HEK293 (cell line): Measurements from ENCODE around the gene VPS13D.

Source experiments
- CTCF ChIA-PET: fragments of 350-600 bp; formaldehyde crosslinking; extraction: SDS; loops from one replicate; lab custom pipeline; 2021; ENCODE audit warnings: antibody characterized with exemption; lab: Yijun Ruan, JAX
- POLR2A ChIA-PET: fragments of 300-600 bp; formaldehyde crosslinking; extraction: SDS; loops from one replicate; lab custom pipeline; 2020; ENCODE audit warnings: antibody characterized with exemption, inconsistent platforms; lab: Yijun Ruan, JAX
- H3K27ac ChIP-seq: fragments of 200-500 bp; sonication (Bioruptor generic); 2 replicates; pipeline ENCODE4 v1.5.1; 2014; ENCODE audit warnings: low read depth, low read length, control low read depth, inconsistent platforms; ENCODE audit errors: extremely low read depth
- H3K36me3 ChIP-seq, 2 experiments: fragments of 200-500 bp in 1 of 2; sonication (Bioruptor generic) in 1 of 2; 1 replicate in 1 of 2; 2 replicates in 1 of 2; pipeline ENCODE4 v1.5.1; 2014 to 2017; ENCODE audit warnings: inconsistent platforms in 2 of 2, low read length in 2 of 2; ENCODE audit not compliant: control insufficient read depth in 2 of 2, insufficient read depth in 1 of 2
- H3K4me1 ChIP-seq: fragments of 200-500 bp; sonication (Bioruptor generic); 2 replicates; pipeline ENCODE4 v1.5.1; 2014; ENCODE audit warnings: mild to moderate bottlenecking, low read length, inconsistent platforms; ENCODE audit not compliant: control insufficient read depth, insufficient read depth
- H3K4me3 ChIP-seq: 2 replicates; pipeline ENCODE4 v1.5.1; 2011; ENCODE audit warnings: low read depth, mild to moderate bottlenecking, control low read depth, low read length, moderate library complexity
- H3K9me3 ChIP-seq: fragments of 200-500 bp; sonication (Bioruptor generic); 2 replicates; pipeline ENCODE4 v1.5.1; 2014; ENCODE audit warnings: low read depth, low read length, inconsistent platforms; ENCODE audit not compliant: control insufficient read depth, insufficient read depth
- BCL11A ChIP-seq: fragments of 450-650 bp; formaldehyde crosslinking; IDR thresholded peaks from 2 replicates; pipeline ENCODE4 v1.5.1; 2016; ENCODE audit warnings: low read depth, missing biosample characterization, missing genetic modification characterization
- GLIS2 ChIP-seq: fragments of 450-650 bp; formaldehyde crosslinking; IDR thresholded peaks from 2 replicates; pipeline ENCODE4 v1.5.1; 2016; ENCODE audit warnings: missing biosample characterization, missing genetic modification characterization
- KLF16 ChIP-seq: fragments of 450-650 bp; formaldehyde crosslinking; IDR thresholded peaks from 2 replicates; pipeline ENCODE4 v1.5.1; 2017; ENCODE audit warnings: missing biosample characterization, missing genetic modification characterization
- KLF9 ChIP-seq: fragments of 450-650 bp; formaldehyde crosslinking; IDR thresholded peaks from 2 replicates; pipeline ENCODE4 v1.5.1; 2016; ENCODE audit warnings: missing biosample characterization, missing genetic modification characterization, low read depth
- RBAK ChIP-seq: fragments of 450-650 bp; formaldehyde crosslinking; IDR thresholded peaks from 2 replicates; pipeline ENCODE4 v1.5.1; 2016; ENCODE audit warnings: missing biosample characterization, missing genetic modification characterization
- TRIM28 ChIP-seq: IDR thresholded peaks from 2 replicates; pipeline ENCODE4 v1.6.1; 2011; ENCODE audit warnings: low read length, control low read depth, borderline replicate concordance
- WT1 ChIP-seq: fragments of 450-650 bp; formaldehyde crosslinking; IDR thresholded peaks from 2 replicates; pipeline ENCODE4 v1.5.1; 2016; ENCODE audit warnings: missing biosample characterization, missing genetic modification characterization
- YY1 ChIP-seq: fragments of 450-650 bp; formaldehyde crosslinking; IDR thresholded peaks from 2 replicates; pipeline ENCODE4 v1.5.1; 2018; ENCODE audit warnings: missing biosample characterization, missing genetic modification characterization
- ZIC2 ChIP-seq: fragments of 450-650 bp; formaldehyde crosslinking; IDR thresholded peaks from 2 replicates; pipeline ENCODE4 v1.5.1; 2016; ENCODE audit warnings: missing biosample characterization, missing genetic modification characterization
- ZNF16 ChIP-seq: fragments of 450-650 bp; formaldehyde crosslinking; IDR thresholded peaks from 2 replicates; pipeline ENCODE4 v1.5.1; 2016; ENCODE audit warnings: low read depth, missing biosample characterization, missing genetic modification characterization
- ZNF184 ChIP-seq: fragments of 450-650 bp; IDR thresholded peaks from 2 replicates; pipeline ENCODE4 v1.5.1; 2018; ENCODE audit warnings: missing biosample characterization, mild to moderate bottlenecking, missing genetic modification characterization
- ZNF214 ChIP-seq: fragments of 450-650 bp; formaldehyde crosslinking; IDR thresholded peaks from 2 replicates; pipeline ENCODE4 v1.5.1; 2017; ENCODE audit warnings: missing biosample characterization, mild to moderate bottlenecking, missing genetic modification characterization, borderline replicate concordance
- ZNF223 ChIP-seq: fragments of 450-650 bp; formaldehyde crosslinking; IDR thresholded peaks from 2 replicates; pipeline ENCODE4 v1.5.1; 2016; ENCODE audit warnings: missing biosample characterization, missing genetic modification characterization
- ZNF239 ChIP-seq: fragments of 450-650 bp; formaldehyde crosslinking; IDR thresholded peaks from 2 replicates; pipeline ENCODE4 v1.5.1; 2016; ENCODE audit warnings: missing biosample characterization, missing genetic modification characterization
- ZNF24 ChIP-seq: fragments of 450-650 bp; formaldehyde crosslinking; IDR thresholded peaks from 2 replicates; pipeline ENCODE4 v1.5.1; 2016; ENCODE audit warnings: missing biosample characterization, missing genetic modification characterization
- ZNF544 ChIP-seq: fragments of 450-650 bp; formaldehyde crosslinking; IDR thresholded peaks from 2 replicates; pipeline ENCODE4 v1.5.0; 2017; ENCODE audit warnings: missing biosample characterization, missing genetic modification characterization
- ZNF600 ChIP-seq: fragments of 450-650 bp; formaldehyde crosslinking; IDR thresholded peaks from 2 replicates; pipeline ENCODE4 v1.5.1; 2016; ENCODE audit warnings: missing biosample characterization, missing genetic modification characterization
- ZNF624 ChIP-seq: fragments of 450-650 bp; formaldehyde crosslinking; IDR thresholded peaks from 2 replicates; pipeline ENCODE4 v1.5.1; 2017; ENCODE audit warnings: missing biosample characterization, missing genetic modification characterization
- ZNF639 ChIP-seq: fragments of 450-650 bp; formaldehyde crosslinking; IDR thresholded peaks from 2 replicates; pipeline ENCODE4 v1.5.1; 2016; ENCODE audit warnings: missing biosample characterization, missing genetic modification characterization
- ZNF660 ChIP-seq: fragments of 450-650 bp; IDR thresholded peaks from 2 replicates; pipeline ENCODE4 v1.5.1; 2018; ENCODE audit warnings: missing biosample characterization, mild to moderate bottlenecking, missing genetic modification characterization
- ZNF768 ChIP-seq: fragments of 450-650 bp; formaldehyde crosslinking; IDR thresholded peaks from 2 replicates; pipeline ENCODE4 v1.5.1; 2018; ENCODE audit warnings: missing biosample characterization, mild to moderate bottlenecking, missing genetic modification characterization
- ZNF785 ChIP-seq: fragments of 450-650 bp; formaldehyde crosslinking; IDR thresholded peaks from 2 replicates; pipeline ENCODE4 v1.5.1; 2016; ENCODE audit warnings: missing biosample characterization, missing genetic modification characterization
- ZSCAN16 ChIP-seq: fragments of 450-650 bp; formaldehyde crosslinking; IDR thresholded peaks from 2 replicates; pipeline ENCODE4 v1.5.1; 2016; ENCODE audit warnings: missing biosample characterization, missing genetic modification characterization
- ZSCAN18 ChIP-seq: fragments of 450-650 bp; formaldehyde crosslinking; IDR thresholded peaks from 2 replicates; pipeline ENCODE4 v1.5.1; 2016; ENCODE audit warnings: missing biosample characterization, missing genetic modification characterization
- ZSCAN30 ChIP-seq: fragments of 450-650 bp; IDR thresholded peaks from 2 replicates; pipeline ENCODE4 v1.5.1; 2018; ENCODE audit warnings: missing biosample characterization, mild to moderate bottlenecking, missing genetic modification characterization, moderate library complexity
- TF ChIP-seq, protein P1 (sequence below): fragments of 450-650 bp; formaldehyde crosslinking; IDR thresholded peaks from 2 replicates; pipeline ENCODE4 v1.5.1; 2016; ENCODE audit warnings: missing biosample characterization, missing genetic modification characterization
- TF ChIP-seq, protein P2 (sequence below): fragments of 450-650 bp; formaldehyde crosslinking; optimal IDR thresholded peaks from 2 replicates; pipeline ENCODE3; 2016; ENCODE audit warnings: missing biosample characterization, mild to moderate bottlenecking, missing genetic modification characterization
- TF ChIP-seq, protein P3 (sequence below): fragments of 450-650 bp; formaldehyde crosslinking; IDR thresholded peaks from 2 replicates; pipeline ENCODE4 v1.5.1; 2016; ENCODE audit warnings: missing biosample characterization, missing genetic modification characterization

Gene VPS13D

GRCh38 chr1:12296016-12296415 lies 66.2 kb downstream of the VPS13D start:
- Histone ChIP-seq H3K9me3 (no peaks in the 10 kb centered on the region), H3K27ac (no peak overlapping the region), H3K4me3 (no peak overlapping the region), H3K36me3 (peaks cover 14 to 56% of the 10 kb centered on the region in 2 experiments), H3K4me1 (no peaks in the 10 kb centered on the region)
- POLR2A ChIA-PET: no interaction called here
- TF ChIP-seq ZNF600 (tag by site-specific recombination) (no peak), KLF16 (tag by site-specific recombination) (no peak), BCL11A (tag by site-specific recombination) (no peak), ZSCAN16 (tag by site-specific recombination) (no peak), ZIC2 (no peak), ZNF184 (tag by site-specific recombination) (no peak), ZNF660 (tag by site-specific recombination) (no peak), TRIM28 (no peak), ZNF24 (tag by site-specific recombination) (no peak), RBAK (tag by site-specific recombination) (no peak)
- TF ChIP-seq, all 188 proteins: peak for 0
- CTCF ChIA-PET: interaction anchor here (0.6 to 1.4 kb wide), 4 partner anchors 23 to 363 kb away, joined by 3 to 6 read pairs (median 4); no protein-coding TSS in a partner anchor

DNA sequence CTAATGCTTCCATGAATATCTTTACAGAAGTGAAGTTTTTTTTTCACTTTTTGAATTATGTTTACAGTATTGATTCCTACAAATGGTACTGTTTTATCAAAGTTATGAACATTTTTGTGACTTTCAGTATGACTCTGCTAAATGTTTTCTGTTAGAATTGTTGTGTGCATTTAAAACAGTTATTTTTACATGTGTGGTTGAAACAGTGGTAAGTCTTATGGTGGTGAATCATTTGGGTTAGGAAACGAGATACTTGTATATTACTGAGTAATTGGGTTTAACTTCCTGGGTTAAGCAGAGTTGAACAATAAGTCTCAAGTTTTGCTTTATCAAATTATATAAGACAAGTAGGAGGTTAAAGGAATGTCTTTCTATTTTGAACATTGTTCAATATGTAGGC lies 66.8 kb downstream of the VPS13D start:
- Histone ChIP-seq H3K4me3 (no peak overlapping the region), H3K36me3 (peaks cover 14 to 57% of the 10 kb centered on the region in 2 experiments), H3K27ac (no peak overlapping the region), H3K9me3 (no peaks in the 10 kb centered on the region), H3K4me1 (no peaks in the 10 kb centered on the region)
- TF ChIP-seq YY1 (no peak), ZNF16 (tag by site-specific recombination) (no peak), ZNF544 (tag by site-specific recombination) (no peak), KLF9 (tag by site-specific recombination) (no peak), ZSCAN18 (no peak), ZNF214 (tag by site-specific recombination) (no peak), WT1 (tag by site-specific recombination) (no peak), ZSCAN16 (tag by site-specific recombination) (no peak), ZNF785 (tag by site-specific recombination) (no peak)
- TF ChIP-seq, protein P1, sequence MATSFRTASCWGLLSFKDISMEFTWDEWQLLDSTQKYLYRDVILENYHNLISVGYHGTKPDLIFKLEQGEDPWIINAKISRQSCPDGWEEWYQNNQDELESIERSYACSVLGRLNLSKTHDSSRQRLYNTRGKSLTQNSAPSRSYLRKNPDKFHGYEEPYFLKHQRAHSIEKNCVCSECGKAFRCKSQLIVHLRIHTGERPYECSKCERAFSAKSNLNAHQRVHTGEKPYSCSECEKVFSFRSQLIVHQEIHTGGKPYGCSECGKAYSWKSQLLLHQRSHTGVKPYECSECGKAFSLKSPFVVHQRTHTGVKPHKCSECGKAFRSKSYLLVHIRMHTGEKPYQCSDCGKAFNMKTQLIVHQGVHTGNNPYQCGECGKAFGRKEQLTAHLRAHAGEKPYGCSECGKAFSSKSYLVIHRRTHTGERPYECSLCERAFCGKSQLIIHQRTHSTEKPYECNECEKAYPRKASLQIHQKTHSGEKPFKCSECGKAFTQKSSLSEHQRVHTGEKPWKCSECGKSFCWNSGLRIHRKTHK (tag by site-specific recombination): no peak
- ChIA-PET CTCF (interaction anchor here (0.6 to 1.4 kb wide), 4 partner anchors 24 to 362 kb away, joined by 3 to 6 read pairs (median 4); no protein-coding TSS in a partner anchor), POLR2A (no interaction called here)

GRCh38 chr1:12300706-12301105 lies 70.9 kb downstream of the VPS13D start:
- Histone ChIP-seq H3K4me1 (no peaks in the 10 kb centered on the region), H3K9me3 (no peaks in the 10 kb centered on the region), H3K27ac (no peak overlapping the region), H3K4me3 (no peak overlapping the region), H3K36me3 (peaks cover 3 to 66% of the 10 kb centered on the region in 2 experiments)
- CTCF ChIA-PET: interaction anchor here (0.6 to 1.2 kb wide), 3 partner anchors 23 to 431 kb away, joined by 3 to 4 read pairs (median 3); no protein-coding TSS in a partner anchor
- POLR2A ChIA-PET: no interaction called here
- TF ChIP-seq YY1: no peak
- no peak for TF ChIP-seq ZNF639 (tag by site-specific recombination)
- no peak for TF ChIP-seq GLIS2 (tag by site-specific recombination)
- TF ChIP-seq ZNF239 (tag by site-specific recombination): no peak
- TF ChIP-seq ZNF768 (tag by site-specific recombination): no peak
- no peak for TF ChIP-seq ZNF223
- TF ChIP-seq ZSCAN30 (tag by site-specific recombination): no peak
- TF ChIP-seq, protein P2, sequence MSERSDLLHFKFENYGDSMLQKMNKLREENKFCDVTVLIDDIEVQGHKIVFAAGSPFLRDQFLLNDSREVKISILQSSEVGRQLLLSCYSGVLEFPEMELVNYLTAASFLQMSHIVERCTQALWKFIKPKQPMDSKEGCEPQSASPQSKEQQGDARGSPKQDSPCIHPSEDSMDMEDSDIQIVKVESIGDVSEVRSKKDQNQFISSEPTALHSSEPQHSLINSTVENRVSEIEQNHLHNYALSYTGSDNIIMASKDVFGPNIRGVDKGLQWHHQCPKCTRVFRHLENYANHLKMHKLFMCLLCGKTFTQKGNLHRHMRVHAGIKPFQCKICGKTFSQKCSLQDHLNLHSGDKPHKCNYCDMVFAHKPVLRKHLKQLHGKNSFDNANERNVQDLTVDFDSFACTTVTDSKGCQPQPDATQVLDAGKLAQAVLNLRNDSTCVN: no peak
- TF ChIP-seq, protein P3, sequence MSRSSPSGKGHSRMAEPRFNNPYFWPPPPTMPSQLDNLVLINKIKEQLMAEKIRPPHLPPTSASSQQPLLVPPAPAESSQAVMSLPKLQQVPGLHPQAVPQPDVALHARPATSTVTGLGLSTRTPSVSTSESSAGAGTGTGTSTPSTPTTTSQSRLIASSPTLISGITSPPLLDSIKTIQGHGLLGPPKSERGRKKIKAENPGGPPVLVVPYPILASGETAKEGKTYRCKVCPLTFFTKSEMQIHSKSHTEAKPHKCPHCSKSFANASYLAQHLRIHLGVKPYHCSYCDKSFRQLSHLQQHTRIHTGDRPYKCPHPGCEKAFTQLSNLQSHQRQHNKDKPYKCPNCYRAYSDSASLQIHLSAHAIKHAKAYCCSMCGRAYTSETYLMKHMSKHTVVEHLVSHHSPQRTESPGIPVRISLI (tag by site-specific recombination): no peak
- no peak for TF ChIP-seq ZSCAN16 (tag by site-specific recombination)
- TF ChIP-seq ZNF624: no peak
